GM21576 (cell line): Measurements from ENCODE around the gene SLC27A1.
"Not testable (repeated sequence)": the region's sequence is repeated elsewhere in the genome, so short reads cannot be mapped to it uniquely, and the experiment has no call there.

Source experiments
- ATAC-seq: cut with Tn5 transposase; IDR thresholded peaks from one replicate; pipeline ENCODE4 v1.9.1; 2021; ENCODE audit warnings: mild to moderate bottlenecking, moderate library complexity; ENCODE audit not compliant: unreplicated experiment

The SLC27A1 gene

DNA sequence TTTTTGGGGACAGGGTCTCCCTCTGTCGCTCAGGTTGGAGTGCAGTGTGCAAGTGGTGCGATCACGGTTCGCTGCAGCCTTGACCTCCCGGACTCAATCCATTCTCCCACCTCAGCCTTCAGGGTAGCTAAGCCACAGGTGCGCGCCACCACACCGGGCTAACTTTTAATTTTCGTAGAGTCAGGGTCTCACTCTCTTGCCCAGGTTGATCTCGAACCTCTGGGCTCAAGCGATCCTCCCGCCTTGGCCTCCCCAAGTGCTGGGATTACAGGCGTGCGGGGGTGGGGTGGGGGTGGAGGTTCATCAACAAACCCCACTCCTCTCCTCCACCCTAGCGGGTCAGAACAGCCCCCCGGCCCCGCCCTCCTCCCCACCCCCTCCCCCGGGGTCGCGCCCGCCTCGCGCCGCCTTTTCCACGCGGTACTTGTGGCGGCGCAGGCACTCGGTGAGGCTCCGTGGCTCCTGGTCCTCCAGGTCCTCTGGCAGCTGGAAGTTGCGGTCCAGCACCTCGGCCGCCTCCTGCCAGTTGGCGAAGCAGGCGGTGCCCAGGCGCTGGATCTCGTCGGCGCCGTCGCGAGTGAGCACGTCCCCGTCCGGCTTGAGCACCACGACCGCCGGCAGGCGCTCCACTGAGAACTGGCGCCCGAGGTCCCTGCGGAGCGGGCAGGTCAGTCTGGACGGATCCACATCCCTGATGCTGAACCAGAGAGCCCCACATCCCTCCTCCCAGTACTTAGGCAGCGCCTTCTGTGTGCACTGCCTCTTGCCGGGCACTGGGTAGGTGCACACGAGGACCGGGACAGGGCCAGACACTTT lies 14.8 kb upstream of the SLC27A1 start:
- ATAC-seq, result no peak

DNA sequence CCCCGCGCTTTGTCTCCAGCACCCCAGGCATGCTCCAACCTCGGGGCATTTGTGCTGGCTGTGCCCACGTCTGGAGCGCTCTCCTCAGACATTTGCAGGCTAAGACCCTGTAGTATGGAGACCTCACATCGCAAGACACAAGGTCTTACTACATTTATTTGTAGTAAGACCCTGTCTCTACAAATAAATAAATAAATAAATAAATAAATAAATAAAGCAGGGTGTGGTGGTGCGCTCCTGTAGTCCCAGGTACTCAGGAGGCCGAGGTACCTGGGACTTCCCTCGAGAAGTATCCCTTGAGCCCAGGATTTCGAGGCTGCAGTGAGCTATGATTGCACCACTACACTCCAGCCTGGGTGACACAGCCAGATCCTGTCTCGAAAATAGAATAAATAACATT lies 14.2 kb upstream of the SLC27A1 start:
- no peak for ATAC-seq

DNA sequence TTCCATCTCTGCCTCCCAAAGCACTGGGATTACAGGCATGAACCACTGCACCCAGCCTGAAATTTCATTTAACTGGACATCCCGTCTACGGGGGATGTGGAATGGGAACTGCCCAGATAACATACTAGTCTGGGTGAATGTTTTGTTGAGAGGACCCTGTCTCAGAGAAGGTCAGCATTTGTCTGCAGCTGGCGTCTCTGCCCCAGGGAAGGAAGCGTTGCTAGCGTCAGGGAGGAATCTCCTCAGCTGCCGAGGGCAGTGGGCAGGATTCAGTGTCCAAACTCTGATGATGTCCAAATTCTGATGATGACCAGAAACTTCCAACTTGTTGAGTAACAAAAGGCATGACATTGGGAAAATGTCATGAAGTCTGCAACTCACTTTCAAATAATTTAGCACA lies 12.7 kb upstream of the SLC27A1 start:
- ATAC-seq, result no peak

DNA sequence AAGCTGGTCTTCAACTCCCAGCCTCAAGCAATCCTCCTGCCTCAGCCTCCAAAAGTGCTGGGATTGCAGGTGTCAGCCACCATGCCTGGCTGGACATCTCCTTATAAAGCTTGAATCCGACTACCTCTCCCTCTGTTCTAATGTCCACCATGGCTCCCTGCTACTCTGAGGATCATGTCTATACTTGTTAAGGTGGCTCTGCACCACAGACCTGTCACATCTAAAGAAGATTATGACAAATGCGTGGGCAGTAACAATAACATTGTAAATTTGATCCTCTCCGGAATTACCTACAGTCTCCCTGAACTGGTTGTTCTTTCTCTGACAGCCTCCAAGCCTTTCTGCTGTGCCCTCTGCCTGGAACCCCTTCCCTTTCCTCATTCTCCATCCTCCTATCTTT lies 11.4 kb upstream of the SLC27A1 start:
- ATAC-seq, result no peak

DNA sequence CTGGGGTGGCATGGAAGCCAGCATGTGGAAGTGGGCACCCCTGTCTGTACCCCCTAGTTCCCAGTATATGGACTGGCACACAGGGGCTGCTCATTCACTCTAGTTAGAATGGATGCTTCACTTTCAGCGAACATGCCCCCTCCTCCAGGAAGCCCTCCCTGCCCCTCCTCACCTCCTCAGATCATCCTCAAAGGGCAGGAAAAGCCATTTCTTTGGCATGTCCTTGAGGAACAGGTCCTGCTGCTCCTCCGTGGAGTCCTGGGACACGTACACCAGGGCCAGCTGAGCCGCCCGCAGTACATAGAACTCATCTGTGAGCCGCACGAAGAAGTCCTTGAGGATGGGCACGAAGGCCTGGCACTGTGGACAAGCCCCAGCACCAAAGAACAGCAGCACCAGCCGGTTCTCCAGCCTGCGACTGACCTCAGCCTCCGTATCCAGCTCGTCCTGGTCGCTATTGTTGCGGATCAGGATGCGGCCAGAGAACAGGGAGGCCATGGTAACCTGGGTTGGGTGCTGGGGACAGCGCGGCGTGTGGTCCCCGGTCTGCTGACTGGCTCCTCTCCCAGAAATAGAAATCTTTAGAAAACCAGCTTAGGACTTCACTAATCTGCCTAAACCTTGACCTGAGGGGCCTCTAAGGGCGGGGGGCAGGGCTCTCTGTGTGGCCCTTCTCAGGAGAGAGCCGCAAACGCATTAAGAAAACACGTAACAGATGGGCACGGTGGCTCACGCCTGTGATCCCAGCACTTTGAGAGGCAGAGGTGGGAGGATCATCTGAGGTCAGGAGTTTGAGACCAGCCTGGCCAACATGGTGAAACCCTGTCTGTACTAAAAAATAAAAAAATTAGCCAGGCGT lies 9.7 kb upstream of the SLC27A1 start, which contains the start of gene NXNL1:
Gene NXNL1, minus strand, starts transcription at position 555 of the 859 bp plus-strand sequence. Its CDS starts 57 bp downstream, at position 498.
- ATAC-seq, result no peak

DNA sequence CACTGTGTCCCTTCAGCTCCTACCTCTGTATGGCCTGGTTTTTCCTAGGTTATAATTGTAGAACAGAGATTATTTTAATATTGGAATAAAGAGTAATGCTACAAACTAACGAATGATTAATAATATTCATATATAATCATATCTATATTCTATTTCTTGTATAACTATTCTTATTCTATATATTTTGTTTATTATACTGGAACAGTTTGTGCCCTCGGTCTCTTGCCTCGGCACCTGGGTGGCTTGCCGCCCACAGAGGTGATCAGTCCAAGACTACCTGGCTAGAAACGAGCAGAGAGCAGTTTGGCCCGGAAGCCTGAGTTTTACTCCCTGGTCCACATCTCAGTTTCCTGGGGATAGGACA lies 3.9 kb upstream of the SLC27A1 start:
- no peak for ATAC-seq

DNA sequence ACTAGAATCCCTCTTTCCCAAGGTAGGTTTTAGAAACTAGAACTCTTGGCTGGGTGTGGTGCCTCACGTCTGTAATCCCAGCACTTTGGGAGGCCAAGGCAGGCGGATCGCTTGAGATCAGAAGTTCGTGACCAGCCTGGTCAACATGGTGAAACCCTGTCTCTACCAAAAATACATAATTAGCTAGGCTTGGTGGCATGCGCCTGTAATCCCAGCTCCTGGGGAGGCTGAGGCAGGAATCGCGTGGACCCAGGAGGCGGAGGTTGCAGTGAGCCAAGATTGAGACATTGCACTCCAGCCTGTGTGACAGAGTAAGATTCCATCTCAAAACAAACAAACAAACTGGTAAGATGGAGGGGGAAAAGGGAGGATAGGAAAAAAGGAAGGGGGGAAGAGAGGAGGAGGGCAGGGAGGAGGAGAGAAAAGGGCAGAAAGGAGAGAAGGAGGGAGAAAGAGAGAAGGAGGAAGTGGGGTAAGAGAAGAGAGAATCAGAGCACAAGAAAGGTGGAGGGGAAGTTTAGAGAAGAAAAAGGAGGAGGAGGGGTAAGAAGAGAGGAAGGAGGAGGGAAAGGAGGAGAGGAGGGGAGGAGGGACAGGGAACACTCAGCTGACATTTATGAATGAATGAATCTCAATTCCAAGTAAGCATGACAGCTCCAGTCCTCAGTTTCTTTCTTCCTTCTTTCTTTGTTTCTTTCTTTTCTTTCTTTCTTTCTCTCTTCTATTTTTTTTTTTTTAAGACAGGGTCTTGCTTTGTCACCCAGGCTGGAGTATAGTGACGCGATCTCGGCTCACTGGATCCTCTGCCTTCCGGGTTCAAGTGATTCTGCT lies 2.6 kb upstream of the SLC27A1 start:
- no peak for ATAC-seq

DNA sequence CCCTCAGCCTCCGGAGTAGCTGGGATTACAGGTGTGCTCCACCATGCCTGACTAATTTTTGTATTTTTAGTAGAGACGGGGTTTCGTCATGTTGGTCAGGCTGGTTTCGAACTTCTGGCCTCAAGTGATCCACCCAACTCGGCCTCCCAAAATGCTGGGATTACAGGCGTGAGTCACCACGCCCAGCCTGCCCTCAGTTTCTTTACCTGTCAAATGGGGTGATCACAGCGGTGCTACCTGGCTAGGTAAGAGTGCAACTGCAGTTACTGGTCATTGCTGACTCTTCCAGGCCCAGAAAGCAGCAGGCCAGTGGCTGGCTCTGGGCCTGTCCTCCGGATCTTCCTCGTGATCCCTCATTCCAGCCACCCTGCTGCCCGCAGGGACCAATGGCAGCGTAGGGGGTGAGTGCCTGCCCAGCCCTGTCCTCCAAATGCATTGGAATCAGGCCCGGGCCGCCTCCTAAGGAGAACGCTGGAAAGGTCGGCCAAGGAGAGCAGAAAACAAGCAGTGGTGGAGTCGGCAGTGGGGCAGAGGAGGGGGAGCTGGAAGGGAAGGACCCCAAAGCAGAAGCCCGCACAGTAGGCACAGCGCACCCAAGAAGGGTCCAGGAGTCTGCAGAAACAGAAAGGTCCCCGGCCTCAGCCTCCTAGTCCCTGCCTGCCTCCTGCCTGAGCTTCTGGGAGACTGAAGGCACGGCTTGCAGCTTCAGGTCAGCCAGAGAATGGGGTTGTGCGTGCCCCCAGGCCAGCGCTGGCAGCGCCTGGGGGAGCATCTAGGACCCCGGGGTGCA lies 1.8 kb upstream of the SLC27A1 start:
- ATAC-seq, result no peak

DNA sequence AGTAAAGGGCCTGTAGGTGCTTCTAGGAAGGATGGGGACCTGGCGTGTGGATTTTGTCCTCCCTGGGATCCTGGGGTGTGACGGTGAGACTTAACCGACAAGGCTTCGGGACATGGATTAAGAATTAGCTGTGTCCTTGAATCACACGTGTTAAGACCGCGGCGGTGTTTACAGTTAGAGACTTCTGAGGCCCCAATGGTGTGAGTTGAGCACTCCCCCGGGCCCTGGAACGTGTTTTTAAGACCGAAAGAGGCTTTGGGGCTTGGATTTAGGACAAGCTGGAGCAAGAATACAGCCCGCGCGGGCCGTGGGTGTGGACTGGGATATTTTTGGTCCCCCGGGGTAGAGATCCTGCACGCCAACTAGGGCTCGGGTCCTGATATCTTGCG lies 1.2 kb upstream of the SLC27A1 start:
- ATAC-seq, result no peak

DNA sequence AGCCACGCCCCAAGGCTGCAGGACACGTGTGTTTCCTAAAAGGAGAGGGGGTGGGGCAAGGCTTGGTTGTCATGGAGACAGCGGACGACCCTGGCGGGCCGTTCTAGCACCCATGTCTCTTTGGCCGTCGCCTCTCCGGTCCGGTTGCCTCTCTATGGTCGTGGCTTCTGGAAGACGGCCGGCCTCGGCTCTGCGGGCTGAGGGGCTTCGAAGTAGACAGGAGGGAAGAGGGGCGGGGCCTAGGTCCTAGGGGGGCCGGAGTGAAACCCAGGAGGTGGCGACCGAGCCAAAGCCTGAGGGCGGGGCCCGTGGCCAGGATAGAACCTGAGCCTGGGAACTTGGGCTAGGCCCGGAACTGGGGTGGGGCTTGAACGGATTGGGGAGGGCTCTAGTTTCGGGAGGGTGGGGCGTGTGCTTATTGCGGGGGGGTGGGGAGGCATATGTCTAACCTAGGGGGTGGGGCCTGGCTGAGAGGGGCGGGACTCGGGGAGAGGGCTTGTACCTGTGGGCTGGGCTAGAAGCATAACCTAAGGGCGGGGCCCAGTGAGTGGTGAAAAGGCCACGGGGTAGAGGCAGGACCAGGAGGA lies 750 bp upstream of the SLC27A1 start:
- ATAC-seq, result peak; percentile 50

DNA sequence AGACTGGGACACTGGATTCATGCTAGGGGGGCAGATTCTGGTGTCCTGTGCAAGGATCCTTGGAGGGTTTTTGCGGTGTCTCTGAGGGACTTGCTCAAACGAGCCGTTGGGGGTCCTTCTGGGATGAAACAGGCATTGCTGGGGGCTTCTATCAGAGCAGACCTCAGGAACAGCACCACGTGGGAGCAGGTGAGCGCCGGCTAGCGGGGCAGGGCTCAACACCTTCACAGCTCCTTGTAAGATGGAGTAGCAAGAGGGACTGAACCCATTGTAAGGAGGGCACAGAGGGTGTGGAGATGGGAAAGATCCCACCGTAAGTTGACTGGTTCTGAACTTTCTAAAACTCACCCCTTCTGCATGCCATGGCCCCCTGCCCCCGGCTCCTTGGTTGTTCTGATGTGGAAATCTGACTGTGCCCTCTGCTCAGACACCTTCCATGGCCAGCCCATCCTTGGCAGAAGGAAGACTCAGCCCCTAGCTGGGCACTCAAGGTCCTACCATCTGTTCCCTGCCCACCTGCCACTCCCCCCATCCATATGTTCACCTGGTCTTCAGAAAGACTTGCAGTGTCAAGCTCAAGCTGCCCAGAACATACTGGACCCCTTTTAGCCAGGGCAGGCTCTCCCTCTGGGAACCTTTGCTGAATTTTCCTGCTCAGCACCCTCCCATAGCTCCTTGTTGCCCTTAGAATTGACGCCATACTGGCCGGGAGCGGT lies 1.2 kb downstream of the SLC27A1 start:
- ATAC-seq, result no peak

DNA sequence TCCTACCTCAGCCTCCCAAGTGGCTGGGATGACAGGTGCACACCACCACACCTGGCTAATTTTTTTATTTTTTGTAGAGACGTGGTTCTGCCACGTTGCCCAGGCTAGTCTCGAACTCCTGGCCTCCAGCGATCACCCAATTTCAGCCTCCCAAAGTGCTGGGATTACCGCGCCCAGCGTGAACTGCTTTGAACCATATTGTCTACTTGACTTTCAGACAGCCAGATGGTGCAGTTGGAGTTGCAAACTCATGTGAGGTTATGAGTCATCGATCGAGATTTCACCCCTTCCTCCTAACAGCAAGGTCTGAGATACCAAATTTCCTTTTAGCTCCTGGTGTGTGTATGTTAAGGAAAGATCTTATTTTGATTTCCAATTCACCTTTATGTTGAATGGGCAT lies 2.7 kb downstream of the SLC27A1 start:
- no peak for ATAC-seq

DNA sequence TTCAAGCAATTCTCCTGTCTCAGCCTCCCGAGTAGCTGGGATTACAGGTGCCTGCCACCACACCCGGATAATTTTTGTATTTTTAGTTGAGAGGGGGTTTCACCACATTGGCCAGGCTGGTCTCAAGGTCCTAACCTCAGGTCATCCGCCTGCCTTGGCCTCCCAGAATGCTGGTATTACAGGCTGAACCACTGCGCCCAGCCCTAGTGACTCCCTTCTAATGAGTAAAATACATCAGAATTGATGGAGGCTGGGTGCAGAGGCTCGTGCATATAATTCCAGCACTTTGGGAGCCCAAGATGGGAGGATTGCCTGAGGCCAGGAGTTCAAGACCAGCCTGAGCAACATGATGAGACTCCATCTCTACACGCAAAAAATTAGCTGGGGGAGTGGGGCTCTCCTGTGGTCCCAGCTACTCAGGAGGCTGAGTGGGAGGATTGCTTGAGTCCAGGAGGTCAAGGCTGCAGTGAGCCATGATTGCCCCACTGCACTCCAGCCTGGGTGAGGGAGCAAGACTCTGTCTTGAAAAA lies 4.8 kb downstream of the SLC27A1 start:
- ATAC-seq, result not testable (repeated sequence)

DNA sequence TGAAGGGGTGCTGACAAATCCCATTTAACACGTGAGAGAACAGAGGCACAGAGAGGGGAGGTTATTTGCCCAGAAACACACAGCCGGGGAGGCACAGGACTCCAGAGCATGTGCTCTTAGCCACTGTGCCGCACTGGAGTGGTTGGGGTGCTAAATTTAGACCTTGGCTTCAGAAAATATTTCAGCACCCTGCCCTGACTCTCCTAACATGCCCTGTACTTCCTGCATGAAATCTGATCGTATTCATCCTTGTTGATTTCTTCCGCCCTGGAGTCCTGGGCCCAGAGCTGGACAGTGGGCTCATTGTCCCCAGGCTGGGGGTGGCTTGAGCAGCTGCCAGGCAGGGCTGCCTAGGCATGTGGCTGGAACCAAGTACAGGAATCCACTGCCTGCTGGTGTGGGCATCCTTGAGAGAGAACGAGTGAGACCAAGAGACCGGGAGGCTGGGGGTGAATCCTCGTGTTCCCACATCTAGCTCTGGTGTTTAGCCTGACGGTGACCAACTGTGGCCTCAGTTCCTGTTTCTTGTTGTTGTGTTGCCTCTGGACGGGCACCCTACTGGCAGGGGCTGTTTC lies 5.3 kb downstream of the SLC27A1 start:
- no peak for ATAC-seq

DNA sequence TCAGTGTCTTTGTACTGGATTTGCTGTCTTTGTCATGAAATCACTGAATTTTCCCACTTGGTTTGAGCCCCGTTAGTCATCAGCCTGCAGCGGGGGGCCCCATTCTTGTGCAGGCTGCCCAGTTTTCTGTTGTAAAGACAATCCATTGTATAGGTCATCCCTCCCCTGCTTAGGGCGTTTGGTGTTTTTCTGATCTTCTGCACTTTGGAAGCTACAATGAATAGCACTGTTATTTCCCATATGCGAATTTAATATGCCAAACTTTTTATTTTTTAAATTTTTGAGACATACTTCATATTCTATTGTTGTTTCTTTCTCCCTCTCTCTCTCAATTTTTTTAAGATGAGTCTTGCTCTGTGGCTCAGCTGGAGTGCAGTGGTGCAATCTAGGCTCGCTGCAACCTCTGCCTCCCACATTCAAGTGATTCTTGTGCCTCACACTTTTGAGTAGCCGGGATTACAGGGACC lies 9.0 kb downstream of the SLC27A1 start:
- ATAC-seq, result no peak

DNA sequence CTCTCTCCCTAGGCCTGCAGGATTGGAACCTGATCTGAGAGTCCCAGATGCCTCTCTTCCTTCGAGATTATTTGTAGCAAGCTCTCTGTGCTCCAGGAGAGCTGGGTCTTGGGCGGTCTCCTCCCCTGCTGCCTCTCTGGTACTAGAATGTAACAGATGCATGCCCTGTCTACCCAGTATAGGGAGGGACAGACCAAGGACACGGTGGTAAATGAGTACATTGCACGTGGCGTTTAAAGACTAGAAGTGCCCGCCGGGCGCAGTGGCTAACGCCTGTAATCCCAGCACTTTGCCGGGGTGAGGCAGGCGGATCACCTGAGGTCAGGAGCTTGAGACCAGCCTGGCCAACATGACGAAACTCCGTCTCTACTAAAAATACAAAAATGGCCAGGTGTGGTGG lies 11.7 kb downstream of the SLC27A1 start:
- no peak for ATAC-seq

DNA sequence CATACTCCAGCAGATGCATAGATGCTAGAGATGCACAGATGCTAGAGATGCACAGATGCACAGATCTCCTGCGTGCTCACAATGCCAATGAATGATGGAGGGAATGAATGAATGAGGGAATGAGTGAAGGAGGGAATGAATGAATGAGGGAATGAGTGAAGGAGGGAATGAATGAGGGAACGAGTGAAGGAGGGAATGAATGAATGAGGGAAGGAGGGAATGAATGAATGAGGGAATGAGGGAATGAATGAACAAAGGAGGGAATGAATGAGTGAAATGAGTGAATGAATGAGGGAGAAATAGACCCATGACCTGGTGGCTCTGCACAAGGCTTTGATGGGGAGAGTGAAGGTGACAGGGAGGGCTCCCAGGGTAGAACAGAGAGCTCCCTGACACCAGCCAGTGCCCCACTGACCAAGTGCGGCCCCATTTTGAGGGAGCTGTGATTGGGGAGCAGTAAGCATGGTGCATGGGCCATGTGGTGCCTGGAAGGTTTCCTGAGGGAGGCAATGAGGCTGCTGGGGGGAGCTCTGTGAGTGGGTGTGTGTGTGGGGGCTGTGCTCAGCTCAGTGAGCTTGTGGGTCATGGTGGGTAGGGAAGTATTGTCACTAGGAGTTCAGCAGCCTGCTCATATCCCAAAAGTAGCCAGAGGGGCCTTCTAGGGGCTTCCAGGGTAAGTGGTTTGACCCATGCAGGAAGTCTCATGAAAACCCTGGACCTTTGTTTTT lies 12.7 kb downstream of the SLC27A1 start:
- ATAC-seq, result no peak

DNA sequence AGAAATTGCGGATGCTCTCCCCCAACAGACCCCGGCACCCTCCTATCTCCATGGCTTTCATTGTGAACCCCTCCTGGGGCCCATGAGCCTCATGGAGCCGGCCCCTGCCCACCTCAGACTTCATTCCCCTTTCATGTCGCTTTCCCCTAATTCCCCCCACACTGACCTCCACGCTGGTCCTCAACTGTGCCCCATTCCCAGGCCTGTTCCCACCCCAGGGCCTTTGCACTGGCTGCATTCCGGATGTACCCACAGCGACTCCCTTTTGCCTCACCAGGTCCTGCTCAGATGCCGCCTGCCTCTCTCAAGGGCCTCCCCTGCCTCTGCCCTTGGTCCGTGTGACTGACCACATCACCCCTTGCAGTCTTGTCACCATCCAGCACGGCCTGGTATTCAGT lies 13.3 kb downstream of the SLC27A1 start:
- no peak for ATAC-seq
